MCF 10A (cell line): ENCODE data around the gene GCSAM. TPM values are rescaled to one million over a fixed set of nuclear protein-coding genes. Genes with fewer than 3 reads are reported as not detected.

Source experiments
- BruUV-seq: library from RNA; stranded (reverse); fragments of 400-500 nt; replicated peaks from 2 replicates; lab custom pipeline; 2021; lab: Mats Ljungman, UMichigan
- CTCF ChIA-PET: fragments of 300-600 bp; sonication (Branson Sonifier 250); formaldehyde crosslinking; extraction: SDS; loops from one replicate; lab custom pipeline; 2021; ENCODE audit warnings: antibody characterized with exemption, inconsistent platforms; lab: Yijun Ruan, JAX
- POLR2A ChIA-PET: fragments of 300-600, 350-650 bp; sonication (Branson Sonifier 250); formaldehyde crosslinking; extraction: SDS; loops from one replicate; lab custom pipeline; 2020; ENCODE audit warnings: antibody characterized with exemption, inconsistent platforms; lab: Yijun Ruan, JAX
- DNase-seq: peaks from one replicate; pipeline ENCODE4 v3.0.0-alpha.2; 2018; ENCODE audit not compliant: unreplicated experiment
- H3K27ac Mint-ChIP-seq: one replicate; pipeline ENCODE4 v1.8.0; 2022; ENCODE audit warnings: mild to moderate bottlenecking, low read depth, mixed read lengths; ENCODE audit not compliant: unreplicated experiment
- H3K27me3 Mint-ChIP-seq: one replicate; pipeline ENCODE4 v1.8.0; 2022; ENCODE audit warnings: mixed read lengths; ENCODE audit not compliant: insufficient read depth, unreplicated experiment
- H3K36me3 Mint-ChIP-seq: one replicate; pipeline ENCODE4 v1.8.0; 2022; ENCODE audit warnings: mild to moderate bottlenecking, moderate library complexity, mixed read lengths; ENCODE audit not compliant: insufficient read depth, unreplicated experiment
- H3K4me1 Mint-ChIP-seq: one replicate; pipeline ENCODE4 v1.8.0; 2022; ENCODE audit warnings: mixed read lengths; ENCODE audit not compliant: insufficient read depth, unreplicated experiment
- H3K4me3 Mint-ChIP-seq: one replicate; pipeline ENCODE4 v1.8.0; 2022; ENCODE audit warnings: mild to moderate bottlenecking, moderate library complexity, mixed read lengths; ENCODE audit not compliant: unreplicated experiment
- H3K9me3 Mint-ChIP-seq: one replicate; pipeline ENCODE4 v1.8.0; 2022; ENCODE audit warnings: mixed read lengths; ENCODE audit not compliant: unreplicated experiment
- CTCF ChIP-seq: fragments of 200-600 bp; IDR thresholded peaks from one replicate; pipeline ENCODE4 v1.8.0; 2022; ENCODE audit warnings: antibody characterized with exemption, mild to moderate bottlenecking; ENCODE audit not compliant: unreplicated experiment
- intact Hi-C: fragments of 100-400 bp; cut with micrococcal nuclease; formaldehyde crosslinking; loops from 2 replicates; pipeline ENCODE4 v1.14.1; 2022
- total RNA-seq: library from RNA; stranded (reverse); gene quantifications from 2 replicates; pipeline ENCODE4 v1.2.3, GENCODE V29; 2022

The GCSAM gene
- total RNA-seq, 1 experiment from 2014 or later = 0.63 TPM

- TF ChIP-seq CTCF = no peak
- H3K4me1 Mint-ChIP-seq = peaks cover 7% of the 10 kb centered on the region
- H3K27ac Mint-ChIP-seq = peak overlapping the region; percentile 7
- peaks cover 29% of the 10 kb centered on the region for H3K36me3 Mint-ChIP-seq
- no peaks in the 10 kb centered on the region for H3K9me3 Mint-ChIP-seq
- DNase-seq = no peak
- ChIA-PET CTCF (interaction anchor here (0.6 to 2.2 kb wide), 6 partner anchors 10 to 397 kb away, joined by 3 to 9 read pairs (median 4); partner anchors contain the start of gene GCSAM), POLR2A (interaction anchor here (0.6 to 0.9 kb wide), 3 partner anchors 10 to 440 kb away, joined by 3 to 4 read pairs (median 4); partner anchors contain the start of gene ATG3)
- intact Hi-C loops = no loop called here
- H3K27me3 Mint-ChIP-seq = no peaks in the 10 kb centered on the region
- no peak overlapping the region for H3K4me3 Mint-ChIP-seq
- no TSS peak for BruUV-seq
These were observed 11.2 kb downstream of the GCSAM start for GRCh38 chr3:112121577-112122547.

GRCh38 chr3:112119962-112120836, 12.8 kb downstream of the GCSAM start:
- Mint-ChIP-seq H3K4me1 (no peaks in the 10 kb centered on the region), H3K36me3 (peaks cover 41% of the 10 kb centered on the region), H3K27ac (no peak overlapping the region), H3K4me3 (no peak overlapping the region), H3K9me3 (no peaks in the 10 kb centered on the region), H3K27me3 (no peaks in the 10 kb centered on the region)
- TF ChIP-seq CTCF = no peak
- ChIA-PET POLR2A (interaction anchor here (0.7 kb wide), 1 partner anchor 11 kb away, joined by 3 read pairs; no protein-coding TSS in a partner anchor), CTCF (interaction anchor here (0.6 to 1.6 kb wide), 4 partner anchors 9 to 400 kb away, joined by 3 to 9 read pairs (median 3); no protein-coding TSS in a partner anchor)
- intact Hi-C loops = no loop called here
- DNase-seq = no peak
- BruUV-seq = no TSS peak

- no peak for TF ChIP-seq CTCF
- Mint-ChIP-seq H3K9me3 (no peaks in the 10 kb centered on the region), H3K4me3 (no peak overlapping the region), H3K36me3 (peaks cover 41% of the 10 kb centered on the region), H3K27ac (peak overlapping the region; percentile 35), H3K27me3 (no peaks in the 10 kb centered on the region), H3K4me1 (no peaks in the 10 kb centered on the region)
- intact Hi-C loops = no loop called here
- ChIA-PET CTCF (interaction anchor here (5.0 kb wide), 1 partner anchor 19 kb away, joined by 23 read pairs; no protein-coding TSS in a partner anchor), POLR2A (interaction anchor here (0.6 to 1.5 kb wide), 2 partner anchors 15 to 100 kb away, joined by 4 read pairs; partner anchors contain the start of gene GCSAM)
- BruUV-seq = no TSS peak
- no peak for DNase-seq
These were observed 15.0 kb downstream of the GCSAM start for GRCh38 chr3:112117841-112118571.
